Fibroblast of villous mesenchyme (primary cell): ENCODE measurements around the gene IGSF8. TPM values are rescaled to one million over a fixed set of nuclear protein-coding genes. Genes with fewer than 3 reads are reported as not detected.
A peak's percentile ranks its signal among the peaks of the same experiment; 100 is the strongest.
"Not testable (repeated sequence)": the region's sequence is repeated elsewhere in the genome, so short reads cannot be mapped to it uniquely, and the experiment has no call there.

ENCODE experiments used
- DNase-seq: peaks from one replicate; pipeline ENCODE4 v3.0.0-alpha.2; 2010; ENCODE audit warnings: low read depth
- H3K4me3 ChIP-seq: 2 replicates; pipeline ENCODE4 v1.5.1; 2011; ENCODE audit warnings: low read depth, mild to moderate bottlenecking, low read length
- total RNA-seq: library from RNA; depleted of rRNA; stranded (reverse); fragments of >200 nt; gene quantifications from 2 replicates; pipeline ENCODE4 v1.2.3, GENCODE V29; 2012
- TF ChIP-seq, protein P1 (sequence below): IDR thresholded peaks from 2 replicates; pipeline ENCODE4 v1.5.1; 2012; ENCODE audit warnings: low read depth, mild to moderate bottlenecking, low read length; ENCODE audit not compliant: insufficient read depth

IGSF8 gene
- total RNA-seq, 1 donor: 14.7 TPM

DNA sequence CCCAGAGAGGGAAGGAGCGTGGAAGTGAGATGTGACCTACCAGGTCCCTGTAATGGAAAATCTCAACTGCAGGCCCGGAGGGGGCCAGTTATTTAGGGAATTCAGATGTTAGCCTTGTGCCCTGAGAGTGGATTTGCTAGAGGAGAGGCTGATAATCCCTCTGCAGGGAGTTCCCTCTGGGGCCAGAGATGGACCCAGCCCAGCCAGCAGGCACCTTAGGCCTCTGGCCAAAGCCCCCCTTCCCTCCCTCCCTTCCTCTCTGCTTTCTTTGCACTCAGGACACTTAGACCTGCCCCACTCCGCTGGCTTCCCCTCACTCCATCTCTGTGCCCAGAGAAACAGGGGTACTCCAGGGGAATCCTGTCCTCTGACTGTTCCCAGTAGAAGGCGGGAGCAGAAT is 15.7 kb upstream of the IGSF8 start:
- no peak overlapping the region for H3K4me3 ChIP-seq
- TF ChIP-seq, protein P1, sequence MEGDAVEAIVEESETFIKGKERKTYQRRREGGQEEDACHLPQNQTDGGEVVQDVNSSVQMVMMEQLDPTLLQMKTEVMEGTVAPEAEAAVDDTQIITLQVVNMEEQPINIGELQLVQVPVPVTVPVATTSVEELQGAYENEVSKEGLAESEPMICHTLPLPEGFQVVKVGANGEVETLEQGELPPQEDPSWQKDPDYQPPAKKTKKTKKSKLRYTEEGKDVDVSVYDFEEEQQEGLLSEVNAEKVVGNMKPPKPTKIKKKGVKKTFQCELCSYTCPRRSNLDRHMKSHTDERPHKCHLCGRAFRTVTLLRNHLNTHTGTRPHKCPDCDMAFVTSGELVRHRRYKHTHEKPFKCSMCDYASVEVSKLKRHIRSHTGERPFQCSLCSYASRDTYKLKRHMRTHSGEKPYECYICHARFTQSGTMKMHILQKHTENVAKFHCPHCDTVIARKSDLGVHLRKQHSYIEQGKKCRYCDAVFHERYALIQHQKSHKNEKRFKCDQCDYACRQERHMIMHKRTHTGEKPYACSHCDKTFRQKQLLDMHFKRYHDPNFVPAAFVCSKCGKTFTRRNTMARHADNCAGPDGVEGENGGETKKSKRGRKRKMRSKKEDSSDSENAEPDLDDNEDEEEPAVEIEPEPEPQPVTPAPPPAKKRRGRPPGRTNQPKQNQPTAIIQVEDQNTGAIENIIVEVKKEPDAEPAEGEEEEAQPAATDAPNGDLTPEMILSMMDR: no peak
- no peak for DNase-seq

DNA sequence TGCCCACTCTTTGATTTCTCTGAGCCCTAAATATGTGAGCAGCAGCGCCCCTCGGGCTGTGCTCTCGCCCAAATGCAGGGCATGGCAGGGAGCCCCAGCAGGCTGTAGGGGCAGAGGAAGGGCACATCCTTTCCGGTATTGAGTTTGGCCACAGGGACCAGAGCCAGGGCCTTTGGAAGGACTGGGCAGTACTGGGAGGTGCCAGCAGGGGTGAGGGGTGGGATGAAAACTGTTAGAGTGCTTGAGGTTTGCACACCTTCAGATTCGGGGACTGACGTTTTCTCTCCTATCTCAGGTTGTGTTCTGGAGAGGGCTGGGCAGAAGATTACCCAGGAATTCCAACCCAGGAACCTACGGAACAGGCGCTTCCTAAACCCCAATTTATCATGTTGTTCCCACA is 15.0 kb upstream of the IGSF8 start:
- no peak overlapping the region for H3K4me3 ChIP-seq
- DNase-seq: no peak
- TF ChIP-seq, protein P1: no peak

DNA sequence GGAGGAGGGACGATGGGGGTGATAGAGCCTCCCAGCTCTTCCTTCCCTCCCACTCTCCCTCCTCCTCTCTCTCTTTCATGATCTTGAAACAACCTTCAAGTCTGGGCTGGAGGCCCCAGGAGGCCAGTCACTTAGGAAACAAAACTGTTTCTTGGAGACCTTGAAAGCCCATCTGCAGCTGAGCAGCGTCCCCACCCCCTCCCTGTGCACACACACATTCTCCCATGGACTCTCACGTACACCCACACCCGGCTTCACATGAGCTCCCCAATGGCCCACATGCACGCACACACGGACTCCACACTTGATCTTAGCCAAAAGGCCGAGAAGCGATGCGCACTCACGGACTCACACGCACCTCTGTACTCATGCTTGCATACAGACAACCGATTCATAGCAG is 13.9 kb upstream of the IGSF8 start:
- no peak overlapping the region for H3K4me3 ChIP-seq
- TF ChIP-seq, protein P1: no peak
- DNase-seq: no peak

DNA sequence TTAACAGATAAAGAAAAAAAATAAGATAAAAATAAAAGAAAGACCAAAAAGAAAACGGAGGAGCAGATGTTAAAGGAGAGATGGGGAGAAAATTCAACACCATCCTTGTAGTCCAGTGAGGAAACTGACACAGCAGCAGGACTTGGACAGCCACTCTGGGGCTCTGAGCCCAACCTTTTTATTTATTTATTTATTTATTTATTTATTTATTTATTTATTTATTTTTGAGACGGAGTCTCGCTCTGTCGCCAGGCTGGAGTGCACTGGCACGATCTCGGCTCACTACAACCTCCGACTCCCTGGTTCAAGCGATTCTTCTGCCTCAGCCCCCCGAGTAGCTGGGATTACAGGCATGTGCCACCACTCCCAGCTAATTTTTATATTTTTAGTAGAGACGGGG is 13.0 kb upstream of the IGSF8 start:
- not testable (repeated sequence) for H3K4me3 ChIP-seq, DNase-seq

DNA sequence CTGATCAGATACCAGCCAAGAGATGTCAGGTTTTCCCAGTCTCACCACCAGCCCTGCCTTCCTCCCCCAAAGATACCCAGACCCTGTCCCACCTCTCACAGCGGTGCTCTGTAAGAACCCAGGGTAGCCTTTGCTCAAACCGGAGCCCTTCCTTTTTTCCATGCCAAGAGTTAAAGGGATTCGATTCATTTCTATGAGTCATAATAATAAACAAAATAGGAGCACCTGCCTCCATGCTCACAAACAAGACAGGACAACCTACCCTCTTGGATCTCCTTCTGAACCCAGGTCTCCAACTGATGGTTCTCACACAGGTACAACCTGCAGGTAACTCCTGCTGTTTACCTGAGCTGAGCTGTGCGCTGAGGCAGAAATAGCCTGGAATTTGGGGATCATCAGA is 11.3 kb upstream of the IGSF8 start:
- TF ChIP-seq, protein P1: no peak

DNA sequence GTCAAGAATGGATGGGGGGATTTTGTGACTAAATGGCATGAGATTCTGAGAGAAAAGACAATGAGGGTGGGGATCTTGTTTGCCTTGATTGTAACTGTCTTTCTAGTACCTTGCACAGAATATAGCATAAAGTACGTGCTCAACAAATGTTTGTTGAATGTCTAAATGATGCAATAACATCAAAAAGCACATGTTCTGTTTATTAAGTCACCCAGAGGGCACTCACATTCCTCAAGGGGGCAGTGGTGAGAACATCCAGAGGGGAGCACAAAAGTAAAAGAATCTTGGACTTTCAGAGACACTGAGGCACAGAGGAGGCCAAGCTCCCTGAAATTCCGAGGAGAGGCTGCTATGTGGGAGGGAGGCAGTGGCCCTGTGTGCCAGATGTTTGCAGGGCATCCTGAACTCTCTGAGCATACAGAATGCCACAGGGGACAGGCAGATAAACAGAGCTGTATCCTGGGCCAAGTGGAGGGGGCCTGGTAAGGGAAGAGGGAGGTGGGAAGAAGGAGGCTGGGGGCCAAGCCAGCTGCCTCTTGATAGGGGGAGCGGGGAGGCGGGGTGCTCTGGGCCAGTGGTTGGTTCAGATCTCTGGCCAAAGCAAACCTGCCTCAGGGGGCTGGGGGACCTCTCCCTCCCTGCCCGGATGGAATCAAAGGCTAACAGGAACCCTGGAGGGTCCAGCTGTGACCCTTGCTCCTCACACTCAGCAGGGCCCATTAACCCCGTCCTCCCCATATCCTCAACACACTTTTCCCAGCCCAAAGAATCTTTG is 10.7 kb upstream of the IGSF8 start:
- DNase-seq: peak; percentile 56
- TF ChIP-seq, protein P1: peak; percentile 57
- H3K4me3 ChIP-seq: no peak overlapping the region

More for the DNA sequence above, 11.3 kb upstream of the IGSF8 start:
- H3K4me3 ChIP-seq: no peak overlapping the region
- DNase-seq: no peak

DNA sequence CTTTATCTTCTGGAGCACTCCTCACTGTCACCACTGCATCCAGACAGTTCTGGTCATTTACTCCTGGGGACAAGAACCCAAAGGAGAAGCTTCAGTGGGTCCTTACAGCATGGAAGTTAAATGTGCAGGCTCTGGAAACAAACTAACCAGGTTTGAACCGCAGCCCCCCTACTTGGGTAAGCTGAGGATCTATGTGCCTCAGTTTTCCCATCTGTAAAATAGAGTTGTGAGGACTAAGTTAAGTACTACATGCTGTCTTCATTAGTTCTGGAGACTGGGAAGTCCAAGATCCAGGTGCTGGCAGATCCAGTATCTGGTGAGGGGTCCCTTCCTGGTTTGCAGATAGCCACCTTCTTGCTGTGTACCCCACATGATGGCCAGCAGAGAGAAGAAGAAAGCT is 9.1 kb upstream of the IGSF8 start:
- no peak for DNase-seq

More for the DNA sequence above, 9.1 kb upstream of the IGSF8 start:
- no peak overlapping the region for H3K4me3 ChIP-seq
- TF ChIP-seq, protein P1: no peak
